Ammon's horn (tissue), 1 donor: Measurements from ENCODE around the gene NIP7.
"Not testable (repeated sequence)": the region's sequence is repeated elsewhere in the genome, so short reads cannot be mapped to it uniquely, and the experiment has no call there.

Experiments
- DNase-seq: peaks from one replicate; pipeline ENCODE4 v3.0.0-alpha.2; 2016; ENCODE audit warnings: low spot score

Gene NIP7

DNA sequence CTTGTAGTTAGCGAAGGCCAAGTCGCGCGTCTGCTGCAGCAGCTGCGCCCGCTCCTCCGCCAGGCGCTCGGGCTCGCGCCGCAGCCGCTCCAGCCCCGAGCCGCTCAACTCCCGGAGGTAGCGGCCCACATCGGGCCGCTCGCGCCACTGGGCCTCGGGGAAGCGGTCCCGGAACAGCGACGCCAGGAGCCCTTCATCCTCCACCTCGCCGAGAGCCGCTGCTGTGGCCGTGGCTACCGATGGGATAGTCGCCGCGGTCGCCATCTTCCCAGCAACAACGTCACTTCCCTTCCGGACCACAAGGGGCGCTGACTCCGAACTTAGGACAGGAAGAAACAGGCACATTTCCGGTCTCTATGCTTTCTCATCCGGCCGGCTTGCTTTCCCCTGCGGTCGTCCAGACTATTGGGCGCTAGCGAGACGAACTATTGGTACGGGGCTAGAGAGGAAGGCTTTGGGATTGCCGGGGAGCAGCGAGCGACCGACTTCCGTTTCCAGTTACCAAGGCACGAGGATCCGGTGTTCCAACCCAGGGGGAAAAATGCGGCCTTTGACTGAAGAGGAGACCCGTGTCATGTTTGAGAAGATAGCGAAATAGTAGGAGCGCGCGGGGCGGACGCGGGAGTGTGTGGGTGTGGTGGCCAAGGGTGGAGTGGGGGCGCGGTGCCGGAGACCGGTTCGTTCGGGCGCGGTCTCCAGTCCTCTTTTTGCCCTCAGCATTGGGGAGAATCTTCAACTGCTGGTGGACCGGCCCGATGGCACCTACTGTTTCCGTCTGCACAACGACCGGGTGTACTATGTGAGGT is at the start of gene NIP7, which contains the start of gene COG8:
Gene NIP7 (plus strand): TSS at position 484 of the 806 bp plus-strand sequence. CDS start 58 bp downstream, at position 542.
Gene COG8 (minus strand): TSS at position 276 of the 806 bp plus-strand sequence. CDS start 12 bp downstream, at position 264.
- peak; percentile 98 for DNase-seq

DNA sequence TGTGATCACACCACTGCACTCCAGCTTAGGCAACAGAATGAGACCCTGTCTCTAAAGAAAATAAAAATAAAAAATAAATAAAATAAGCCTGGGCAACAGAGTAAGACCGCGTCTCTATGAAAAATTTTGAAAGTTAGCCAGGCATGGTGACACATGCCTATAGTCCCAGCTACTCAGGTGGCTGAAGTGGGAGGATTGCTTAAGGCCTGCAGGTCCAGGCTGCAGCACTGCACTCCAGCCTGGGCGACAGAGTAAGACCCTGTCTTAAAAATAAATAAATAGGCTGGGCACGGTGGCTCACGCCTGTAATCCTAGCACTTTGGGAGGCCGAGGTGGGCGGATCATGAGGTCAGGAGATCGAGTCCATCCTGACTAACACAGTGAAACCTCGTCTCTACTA is 47.9 kb upstream of the NIP7 start:
- DNase-seq = not testable (repeated sequence)

DNA sequence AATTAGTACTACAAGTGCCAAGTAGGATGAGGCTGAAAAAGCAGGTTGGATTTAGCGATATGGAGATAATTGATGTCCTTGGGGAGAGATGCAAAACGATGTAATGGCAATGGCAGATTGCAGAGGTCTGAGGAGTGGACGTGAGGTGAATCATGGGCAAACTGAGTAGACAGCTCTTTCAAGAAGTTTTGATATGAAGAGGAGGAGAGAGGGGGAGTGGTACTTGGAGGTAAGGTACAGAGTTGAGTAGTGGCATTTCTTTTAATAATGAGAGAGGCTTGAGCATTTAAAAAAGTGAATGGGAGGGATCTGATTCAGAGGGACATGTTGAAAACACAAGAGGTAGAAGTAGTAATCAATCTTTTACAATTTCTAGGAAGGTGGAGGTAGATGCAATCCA is 46.2 kb upstream of the NIP7 start:
- DNase-seq = no peak

DNA sequence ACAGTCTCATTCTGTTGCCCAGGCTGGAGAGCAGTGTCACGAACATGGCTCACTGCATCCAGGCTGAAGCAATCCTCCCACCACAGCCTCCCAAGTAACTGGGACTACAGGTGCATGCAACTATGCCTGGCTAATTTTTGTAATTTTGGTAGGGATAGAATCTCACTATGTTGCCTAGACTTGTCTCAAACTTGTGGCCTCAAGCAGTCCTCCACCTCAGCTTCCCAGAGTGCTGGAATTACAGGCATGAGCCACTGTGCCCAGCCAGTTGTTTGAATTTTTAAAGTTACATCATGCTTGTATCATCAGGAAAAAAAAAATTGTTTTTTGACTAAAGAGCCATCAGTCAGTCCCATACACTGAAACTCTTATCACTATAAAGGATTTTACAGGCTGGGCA is 45.5 kb upstream of the NIP7 start:
- no peak for DNase-seq

DNA sequence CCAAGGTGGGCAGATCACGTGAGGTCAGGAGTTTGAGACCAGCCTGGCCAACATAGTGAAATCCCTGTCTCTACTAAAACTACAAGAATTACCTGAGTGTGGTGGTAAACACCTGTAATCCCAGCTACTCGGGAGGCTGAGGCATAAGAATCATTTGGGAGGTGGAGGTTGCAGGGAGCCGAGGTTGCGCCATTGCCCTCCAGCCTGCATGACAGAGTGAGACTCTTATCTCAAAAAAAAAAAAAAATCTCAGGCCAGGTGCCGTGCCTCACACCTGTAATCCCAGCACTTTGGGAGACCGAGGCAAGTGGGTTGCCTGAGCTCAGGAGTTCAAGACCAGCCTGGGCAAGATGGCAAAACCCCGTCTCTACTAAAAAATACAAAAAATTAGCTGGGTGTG is 42.8 kb upstream of the NIP7 start:
- not testable (repeated sequence) for DNase-seq

DNA sequence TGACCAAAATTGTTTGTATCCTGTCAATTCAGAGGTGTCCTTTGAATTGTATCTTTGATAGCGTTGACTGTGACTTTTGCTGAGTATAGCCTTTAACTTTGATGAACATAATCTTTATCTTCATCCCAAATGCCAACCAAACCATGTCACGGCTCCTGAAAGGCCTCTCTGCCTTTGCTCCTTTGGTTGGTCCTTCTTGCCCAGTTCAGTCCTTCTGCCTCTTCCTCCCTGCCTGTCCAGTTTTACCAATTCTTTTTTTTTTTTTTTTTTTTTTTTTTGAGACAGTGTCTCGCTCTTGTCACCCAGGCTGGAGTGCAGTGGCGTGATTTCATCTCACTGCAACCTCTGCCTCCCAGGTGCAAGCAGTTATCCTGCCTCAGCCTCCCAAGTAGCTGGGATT is 41.3 kb upstream of the NIP7 start:
- no peak for DNase-seq

DNA sequence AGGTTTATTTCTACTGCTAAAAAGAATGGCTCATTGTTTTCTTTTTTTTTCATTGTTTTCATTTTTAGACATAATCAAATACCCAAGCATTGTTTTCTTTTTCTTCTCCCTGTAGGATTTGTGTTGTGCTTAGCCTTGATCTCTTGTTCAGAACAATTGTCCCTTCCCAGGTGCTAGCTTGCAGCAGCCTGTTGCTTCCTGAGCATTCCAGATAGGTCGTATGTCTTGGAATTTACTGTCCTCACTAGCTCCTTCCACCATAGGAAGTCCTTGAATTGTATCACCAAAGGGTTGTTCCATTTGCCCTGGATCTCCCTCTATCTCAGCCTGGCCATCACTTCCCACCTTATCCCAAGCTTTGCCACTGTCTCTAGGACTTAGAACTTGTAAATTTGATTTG is 38.4 kb upstream of the NIP7 start:
- DNase-seq = no peak

DNA sequence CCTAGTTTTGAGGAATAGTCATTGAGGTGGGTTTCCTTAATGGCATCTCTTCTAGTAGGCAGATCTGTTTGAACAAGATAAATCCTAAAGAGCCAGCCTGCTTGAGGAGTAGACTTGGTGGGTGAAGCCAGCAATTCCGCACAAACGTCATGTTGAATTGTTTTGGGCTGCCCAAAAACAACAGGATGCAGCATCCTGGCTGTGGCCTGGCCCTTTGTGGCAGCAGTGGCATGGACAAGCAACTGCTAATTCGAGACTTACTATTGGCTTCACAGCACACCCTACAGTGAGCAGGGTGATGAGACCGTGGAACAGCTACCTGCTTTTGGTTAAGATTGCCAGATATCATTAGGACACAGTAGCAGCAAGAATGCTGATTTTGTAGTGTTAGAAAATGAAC is 37.7 kb upstream of the NIP7 start:
- DNase-seq = no peak

DNA sequence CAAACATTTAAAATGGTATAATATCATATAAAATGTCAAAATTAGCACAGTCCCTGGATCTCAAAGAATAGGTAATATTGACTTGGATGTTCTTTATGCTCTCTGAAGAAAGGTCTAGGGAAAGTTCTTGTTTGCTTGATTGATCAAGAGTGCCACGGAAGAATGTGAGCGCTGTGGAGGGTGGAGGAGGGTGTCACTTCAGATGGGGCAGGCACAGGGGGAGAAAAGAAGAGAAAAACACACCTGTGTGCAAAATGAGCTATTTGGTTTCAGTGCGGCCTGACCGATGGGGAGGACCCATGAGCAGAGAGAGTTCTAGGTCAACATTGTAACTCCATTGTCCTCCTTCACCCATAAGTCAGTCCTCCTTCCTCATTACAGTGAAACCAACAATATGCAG is 37.3 kb upstream of the NIP7 start:
- no peak for DNase-seq

DNA sequence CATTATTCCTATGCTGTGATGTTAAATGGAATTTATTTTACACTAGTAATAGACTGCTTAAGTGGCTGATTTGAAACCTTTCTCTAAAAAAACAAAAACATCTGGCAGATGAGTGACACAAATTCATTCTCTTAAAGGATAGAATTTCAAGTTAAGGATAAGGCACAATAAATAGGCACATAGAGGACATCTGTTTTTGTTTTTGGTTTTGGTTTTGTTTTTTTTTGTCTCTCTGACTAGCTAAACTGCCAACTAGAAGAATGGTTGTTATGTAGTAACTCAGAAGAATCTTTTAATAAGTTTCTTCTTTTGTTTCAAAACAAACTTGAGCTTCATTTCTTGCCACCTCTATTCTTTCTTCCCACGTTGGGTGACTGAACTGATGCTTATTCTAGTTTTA is 33.5 kb upstream of the NIP7 start:
- DNase-seq = no peak

DNA sequence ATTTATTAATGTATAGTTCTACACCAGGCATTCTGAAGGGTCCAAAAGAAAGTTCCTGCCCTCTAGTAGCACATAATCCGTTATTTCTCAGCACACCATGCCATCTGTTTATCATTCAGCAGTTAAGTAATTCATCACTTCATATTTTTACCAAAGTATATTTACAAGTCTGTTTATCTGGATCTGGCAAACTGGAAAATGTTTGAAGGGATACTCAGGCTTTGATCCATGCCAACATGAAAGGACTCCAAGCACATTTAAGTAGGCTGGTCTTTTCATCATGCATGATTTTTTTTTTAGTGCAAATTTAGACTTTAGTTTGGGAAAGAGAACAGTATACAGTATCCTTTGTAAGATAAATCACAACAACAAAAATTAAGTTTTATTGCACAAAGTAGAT is 32.5 kb upstream of the NIP7 start:
- no peak for DNase-seq

DNA sequence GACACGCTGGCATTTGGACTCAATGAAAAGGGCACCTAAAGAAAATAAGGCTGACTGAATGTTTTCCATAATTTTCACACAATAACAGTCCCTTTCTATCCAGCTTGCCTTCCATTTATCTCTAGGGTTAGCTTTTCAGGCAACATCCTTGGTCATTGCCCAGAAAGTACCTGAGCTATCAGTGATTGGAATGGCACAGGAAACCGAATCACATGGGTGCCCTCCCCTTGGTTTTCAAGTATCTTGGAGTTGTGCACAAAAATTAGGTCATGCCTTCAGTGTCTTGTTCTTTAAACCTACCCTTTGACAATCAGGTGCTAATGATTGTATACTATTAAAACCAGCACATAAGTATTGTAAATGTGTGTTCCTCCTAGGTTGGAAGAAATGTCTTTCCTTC is 31.7 kb upstream of the NIP7 start:
- no peak for DNase-seq

DNA sequence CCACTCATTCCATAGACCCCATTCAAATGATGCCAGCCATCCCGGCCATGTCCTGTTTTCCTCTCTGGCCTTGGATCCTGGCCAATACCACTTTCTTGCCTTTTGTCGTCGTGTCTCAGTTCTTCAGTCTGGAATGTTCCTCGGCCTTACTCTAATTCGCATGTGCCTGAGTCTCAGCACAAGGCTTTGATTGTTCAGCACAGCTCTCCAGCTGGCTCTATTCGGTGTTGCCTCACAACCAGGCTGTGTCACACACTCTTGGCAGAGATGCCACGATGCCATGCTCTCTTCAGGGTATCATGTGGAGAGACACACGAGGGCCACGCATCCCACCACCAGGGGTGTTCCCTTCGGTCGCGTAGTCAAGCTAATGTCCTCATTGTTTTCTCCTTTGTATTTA is 30.3 kb upstream of the NIP7 start:
- DNase-seq = peak; percentile 82

DNA sequence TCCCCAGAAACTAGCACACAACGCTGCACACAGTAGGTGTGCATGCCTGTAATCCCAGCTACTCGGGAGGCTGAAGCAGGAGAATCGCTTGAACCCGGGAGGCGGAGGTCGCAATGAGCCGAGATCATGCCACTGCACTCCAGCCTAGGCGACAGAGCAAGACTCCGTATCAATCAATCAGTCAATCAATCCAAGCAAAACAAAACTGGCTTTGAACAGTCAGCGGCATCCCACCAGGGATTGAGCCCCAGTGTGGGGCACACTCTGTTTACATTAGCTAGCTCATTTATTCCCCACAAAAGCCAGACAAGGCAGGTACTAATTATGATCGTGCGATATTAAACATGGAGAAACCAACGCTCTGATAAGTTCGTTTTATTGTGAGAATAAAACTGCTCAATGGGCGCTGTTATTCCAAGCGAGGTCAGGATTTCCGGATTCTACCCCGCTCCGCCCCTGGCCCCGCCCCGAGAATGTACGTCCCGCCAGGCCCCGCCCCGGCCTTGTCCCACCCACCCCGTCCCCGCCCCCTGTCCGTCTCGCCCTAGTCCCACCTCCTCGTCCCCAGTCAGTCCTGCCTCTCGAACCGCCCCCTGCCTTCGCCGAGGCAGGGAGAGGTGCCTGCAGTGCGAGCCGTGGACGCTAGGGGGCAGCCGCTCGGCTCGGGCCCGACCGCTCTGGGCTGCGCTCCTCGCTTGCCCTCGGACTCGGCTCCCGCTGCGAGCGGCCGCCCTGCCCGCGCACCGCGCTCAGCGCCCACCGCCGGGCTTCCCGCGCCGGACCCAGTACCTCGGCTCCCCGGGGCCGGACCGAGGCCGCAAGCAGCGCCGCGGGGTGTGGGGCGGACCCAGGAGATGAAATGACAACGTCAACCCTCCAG is 28.7 kb upstream of the NIP7 start, which contains the start of gene VPS4A:
Gene VPS4A (plus strand): TSS at position 698 of the 880 bp plus-strand sequence. CDS start 162 bp downstream, at position 860.
- peak; percentile 99 for DNase-seq

DNA sequence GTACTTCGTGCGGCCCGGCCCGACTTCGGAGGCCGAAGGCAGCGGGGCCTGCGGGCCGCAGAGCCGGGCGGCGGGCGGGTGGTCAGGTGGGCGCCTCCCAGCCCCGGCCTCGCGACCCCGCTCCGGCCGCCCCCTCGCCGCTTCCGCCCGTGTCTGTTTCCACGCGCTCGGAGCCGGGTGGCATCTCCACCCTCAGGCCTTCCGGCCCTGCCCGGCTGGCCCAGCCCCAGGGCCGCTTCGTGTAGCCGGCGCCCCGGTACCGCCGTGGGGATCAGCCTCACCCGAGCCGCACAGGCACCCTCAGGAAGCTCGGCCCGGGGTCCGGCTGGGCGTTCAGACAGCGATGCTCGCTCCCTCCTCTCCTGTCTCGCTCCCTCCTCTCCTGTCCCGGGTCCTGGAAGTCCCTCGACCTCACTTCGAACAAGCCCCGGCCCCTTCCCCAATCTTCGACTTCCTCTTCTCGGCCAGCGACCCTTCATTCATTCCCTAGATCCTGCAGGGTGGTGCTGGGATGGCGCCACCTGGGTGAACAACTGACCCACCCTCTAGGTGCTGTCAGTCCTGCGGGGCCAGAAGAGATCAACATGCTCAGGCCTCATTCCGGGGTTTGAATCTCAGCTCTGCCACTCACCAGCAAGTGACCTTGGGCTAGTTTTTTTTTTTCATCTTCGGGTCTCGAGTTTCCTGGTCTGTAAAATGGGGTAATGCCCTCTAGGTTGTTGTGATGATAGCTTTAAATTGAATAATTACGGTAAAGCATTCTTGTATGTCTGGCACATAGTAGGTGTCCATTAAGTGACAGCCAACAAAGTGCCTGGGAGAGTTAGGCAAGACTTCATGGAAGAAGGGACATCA is 27.8 kb upstream of the NIP7 start:
- no peak for DNase-seq

DNA sequence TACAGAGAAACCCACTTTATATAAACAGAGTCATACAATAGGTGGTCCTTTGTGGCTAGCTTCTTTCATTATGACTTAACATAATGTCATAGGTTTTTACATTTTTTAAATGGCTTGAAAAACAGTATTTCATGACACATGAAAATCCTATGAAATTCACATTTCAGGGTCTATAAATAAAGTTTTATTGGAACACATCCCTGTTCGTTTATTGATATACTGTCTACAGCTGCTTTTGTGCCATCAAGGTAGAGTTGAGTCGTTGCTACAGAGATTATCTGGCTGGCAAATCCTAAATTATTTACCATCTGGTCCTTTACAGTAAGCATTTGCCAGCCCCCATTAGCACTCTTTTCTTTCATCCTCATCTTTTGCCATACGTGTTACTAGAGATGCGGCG is 26.1 kb upstream of the NIP7 start:
- DNase-seq = no peak

DNA sequence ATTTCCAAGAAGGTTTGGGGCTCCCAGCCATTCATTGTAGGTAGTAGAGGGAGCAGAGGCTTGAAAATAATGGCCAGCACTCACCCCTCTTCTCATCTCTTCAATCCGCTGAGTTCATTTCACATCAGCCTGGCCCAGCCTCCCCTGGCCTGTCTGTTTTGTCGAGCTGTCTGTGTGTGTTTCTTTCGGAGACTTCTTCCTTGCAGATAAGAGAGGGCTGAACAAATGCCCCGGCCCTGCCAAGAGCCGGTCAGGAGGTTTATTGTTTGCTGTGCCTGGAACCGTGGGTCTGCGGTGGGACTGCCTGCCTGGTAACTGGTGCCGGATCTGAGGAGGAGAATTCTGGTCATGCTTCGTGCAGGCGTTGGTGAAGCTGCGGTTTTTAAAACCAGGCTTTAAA is 25.0 kb upstream of the NIP7 start:
- DNase-seq = no peak

DNA sequence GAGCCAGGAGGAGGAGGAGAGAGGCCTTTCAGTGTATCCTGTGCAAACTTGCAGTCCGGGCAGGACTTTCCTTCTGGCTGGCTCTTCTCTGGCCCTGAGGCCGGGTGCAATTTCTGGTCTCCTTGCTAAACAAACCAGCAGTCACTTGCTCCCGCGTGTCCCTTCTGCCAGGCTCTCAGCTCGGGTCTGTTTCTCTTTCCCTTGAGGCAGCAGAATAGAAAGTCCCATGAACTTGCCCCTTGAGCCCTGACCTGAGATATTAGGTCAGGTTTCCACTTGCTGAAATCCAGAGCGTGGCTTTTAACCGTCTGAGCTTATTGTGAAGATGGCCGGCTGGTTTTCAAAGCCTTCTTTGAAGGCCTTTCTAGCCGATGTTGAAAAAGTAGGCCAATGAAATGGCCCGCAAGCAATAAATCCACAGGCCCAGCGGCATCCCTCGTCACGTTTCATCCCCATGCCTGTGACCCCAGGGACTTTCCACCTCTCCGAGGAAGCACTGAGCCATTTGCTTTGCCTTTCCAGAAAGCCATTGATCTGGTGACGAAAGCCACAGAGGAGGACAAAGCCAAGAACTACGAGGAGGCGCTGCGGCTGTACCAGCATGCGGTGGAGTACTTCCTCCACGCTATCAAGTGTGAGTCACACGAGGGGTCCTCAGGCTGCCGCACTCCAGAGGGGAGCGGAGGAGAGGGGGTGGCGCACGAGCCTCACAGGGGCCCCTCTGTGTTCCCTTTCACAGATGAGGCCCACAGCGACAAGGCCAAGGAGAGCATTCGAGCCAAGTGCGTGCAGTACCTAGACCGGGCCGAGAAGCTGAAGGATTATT is 23.9 kb upstream of the NIP7 start:
- no peak for DNase-seq

DNA sequence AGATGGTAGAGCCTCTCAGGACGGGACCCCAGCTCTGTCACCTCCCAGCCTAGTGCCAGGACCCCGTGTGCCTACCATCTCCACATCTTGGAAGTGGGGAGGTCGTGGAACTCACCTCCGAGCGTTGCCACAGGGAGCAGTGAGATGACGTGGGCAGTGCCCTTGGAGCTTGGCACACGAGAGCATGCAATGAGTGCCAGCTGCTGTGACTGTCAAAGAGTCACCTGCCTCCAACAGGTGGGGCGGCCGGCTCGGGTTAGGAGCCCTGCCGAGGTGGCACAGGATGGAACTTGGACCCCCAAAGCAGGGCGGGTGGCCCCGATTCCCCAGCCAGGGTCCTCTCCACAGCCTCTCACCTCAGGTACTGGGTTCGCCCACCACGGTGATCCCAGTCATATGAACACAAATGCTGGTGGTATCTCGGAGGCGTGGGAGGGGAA is 23.0 kb upstream of the NIP7 start:
- no peak for DNase-seq

DNA sequence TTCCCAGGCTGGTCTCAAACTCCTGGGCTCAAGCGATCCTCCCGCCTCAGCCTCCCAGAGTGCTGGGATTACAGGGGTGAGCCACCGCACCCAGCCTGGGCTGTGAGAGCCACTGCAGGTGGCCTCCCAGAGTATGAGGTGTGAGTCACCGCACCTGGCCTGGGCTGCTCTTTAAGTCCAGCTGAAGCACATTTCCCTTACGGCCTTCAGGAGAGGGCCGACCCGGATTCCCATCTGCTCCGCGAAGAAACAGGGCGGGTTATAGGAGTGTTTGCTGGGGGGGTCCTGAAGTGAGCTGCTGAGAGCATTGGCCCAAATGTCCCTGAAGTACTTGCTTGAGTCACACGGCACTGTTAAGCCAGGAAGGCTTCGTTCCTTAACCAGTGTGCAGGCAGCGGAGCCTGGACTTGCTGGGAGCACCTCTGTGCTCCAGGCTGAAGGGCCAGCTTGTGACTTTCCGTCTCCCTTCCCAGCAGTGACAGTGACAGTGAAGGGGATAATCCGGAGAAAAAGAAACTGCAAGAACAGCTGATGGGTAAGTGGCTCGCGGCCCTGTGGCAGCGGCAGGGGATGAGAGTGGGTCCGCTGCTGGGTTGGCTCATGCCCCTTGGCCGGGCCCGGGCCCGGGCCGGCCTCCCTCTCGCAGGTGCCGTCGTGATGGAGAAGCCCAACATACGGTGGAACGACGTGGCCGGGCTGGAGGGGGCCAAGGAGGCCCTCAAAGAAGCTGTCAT is 21.2 kb upstream of the NIP7 start:
- no peak for DNase-seq
